Measurements from ENCODE around the gene DIAPH2. TPM values are rescaled to one million over a fixed set of nuclear protein-coding genes. Genes with fewer than 3 reads are reported as not detected.

Gene DIAPH2
- total and polyA plus RNA-seq, 4 donors: 3.0 to 19.7 (median 11.3) TPM

GRCh38 chrX:97145934-97146333 is 461.3 kb downstream of the DIAPH2 start:
- Histone ChIP-seq H3K4me1 (ENCODE audit: control insufficient read depth, insufficient read depth, low read length) (no peaks in the 10 kb centered on the region), H3K27ac (ENCODE audit: low read depth, low read length) (no peak overlapping the region), H3K36me3 (ENCODE audit: control insufficient read depth, insufficient read depth, low read length) (no peaks in the 10 kb centered on the region), H3K27me3 (ENCODE audit: control insufficient read depth, insufficient read depth, low read length) (no peaks in the 10 kb centered on the region), H3K4me3 (ENCODE audit: low read depth, low read length) (no peak overlapping the region), H3K9me3 (ENCODE audit: control insufficient read depth, insufficient read depth, low read length) (no peaks in the 10 kb centered on the region)
- WGBS (ENCODE audit: insufficient coverage): no CpG with 5 or more reads among the region's 1 CpG
- no peak for DNase-seq (ENCODE audit: low read depth in 4 of 6, low spot score in 6 of 6)

GRCh38 chrX:97155816-97156215 is 471.2 kb downstream of the DIAPH2 start:
- Histone ChIP-seq H3K27me3 (ENCODE audit: control insufficient read depth, insufficient read depth, low read length) (no peaks in the 10 kb centered on the region), H3K4me3 (ENCODE audit: low read depth, low read length) (no peak overlapping the region), H3K27ac (ENCODE audit: low read depth, low read length) (no peak overlapping the region), H3K36me3 (ENCODE audit: control insufficient read depth, insufficient read depth, low read length) (no peaks in the 10 kb centered on the region), H3K9me3 (ENCODE audit: control insufficient read depth, insufficient read depth, low read length) (no peaks in the 10 kb centered on the region), H3K4me1 (ENCODE audit: control insufficient read depth, insufficient read depth, low read length) (no peaks in the 10 kb centered on the region)
- 71% methylated on average over 1 of the region's 1 CpG for WGBS (ENCODE audit: insufficient coverage)
- no peak for DNase-seq (ENCODE audit: low read depth in 4 of 6, low spot score in 6 of 6)

GRCh38 chrX:97158269-97158668 is 473.6 kb downstream of the DIAPH2 start:
- H3K4me1 ChIP-seq (ENCODE audit: control insufficient read depth, insufficient read depth, low read length): no peaks in the 10 kb centered on the region
- H3K27me3 ChIP-seq (ENCODE audit: control insufficient read depth, insufficient read depth, low read length): no peaks in the 10 kb centered on the region
- no CpG with 5 or more reads among the region's 4 CpGs for WGBS (ENCODE audit: insufficient coverage)
- H3K9me3 ChIP-seq (ENCODE audit: control insufficient read depth, insufficient read depth, low read length): no peaks in the 10 kb centered on the region
- DNase-seq (ENCODE audit: low read depth in 4 of 6, low spot score in 6 of 6): peak in 1 of 6 donors; percentile 10
- no peak overlapping the region for H3K27ac ChIP-seq (ENCODE audit: low read depth, low read length)
- H3K4me3 ChIP-seq (ENCODE audit: low read depth, low read length): no peak overlapping the region
- H3K36me3 ChIP-seq (ENCODE audit: control insufficient read depth, insufficient read depth, low read length): no peaks in the 10 kb centered on the region

- no peaks in the 10 kb centered on the region for H3K4me1 ChIP-seq (ENCODE audit: control insufficient read depth, insufficient read depth, low read length)
- 37% methylated on average over 4 of the region's 7 CpGs for WGBS (ENCODE audit: insufficient coverage)
- no peaks in the 10 kb centered on the region for H3K36me3 ChIP-seq (ENCODE audit: control insufficient read depth, insufficient read depth, low read length)
- H3K4me3 ChIP-seq (ENCODE audit: low read depth, low read length): no peak overlapping the region
- no peak for DNase-seq (ENCODE audit: low read depth in 4 of 6, low spot score in 6 of 6)
- H3K9me3 ChIP-seq (ENCODE audit: control insufficient read depth, insufficient read depth, low read length): no peaks in the 10 kb centered on the region
- no peak overlapping the region for H3K27ac ChIP-seq (ENCODE audit: low read depth, low read length)
- no peaks in the 10 kb centered on the region for H3K27me3 ChIP-seq (ENCODE audit: control insufficient read depth, insufficient read depth, low read length)
Observed at GRCh38 chrX:97159916-97160800, 475.5 kb downstream of the DIAPH2 start.

- Histone ChIP-seq H3K4me3 (ENCODE audit: low read depth, low read length) (no peak overlapping the region), H3K9me3 (ENCODE audit: control insufficient read depth, insufficient read depth, low read length) (no peaks in the 10 kb centered on the region), H3K4me1 (ENCODE audit: control insufficient read depth, insufficient read depth, low read length) (no peaks in the 10 kb centered on the region), H3K36me3 (ENCODE audit: control insufficient read depth, insufficient read depth, low read length) (no peaks in the 10 kb centered on the region), H3K27me3 (ENCODE audit: control insufficient read depth, insufficient read depth, low read length) (no peaks in the 10 kb centered on the region), H3K27ac (ENCODE audit: low read depth, low read length) (no peak overlapping the region)
- DNase-seq (ENCODE audit: low read depth in 4 of 6, low spot score in 6 of 6): no peak
- no CpG with 5 or more reads among the region's 1 CpG for WGBS (ENCODE audit: insufficient coverage)
Observed at GRCh38 chrX:97167333-97167732, 482.7 kb downstream of the DIAPH2 start.

GRCh38 chrX:97168646-97169045 is 484.0 kb downstream of the DIAPH2 start:
- WGBS (ENCODE audit: insufficient coverage): 70% methylated on average over 2 of the region's 2 CpGs
- no peak overlapping the region for H3K27ac ChIP-seq (ENCODE audit: low read depth, low read length)
- DNase-seq (ENCODE audit: low read depth in 4 of 6, low spot score in 6 of 6): no peak

GRCh38 chrX:97175147-97175546 is 490.5 kb downstream of the DIAPH2 start:
- WGBS (ENCODE audit: insufficient coverage): no CpG with 5 or more reads among the region's 4 CpGs
- no peak overlapping the region for H3K4me3 ChIP-seq (ENCODE audit: low read depth, low read length)
- DNase-seq (ENCODE audit: low read depth in 4 of 6, low spot score in 6 of 6): peak in 1 of 6 donors; percentile 20
- no peak overlapping the region for H3K27ac ChIP-seq (ENCODE audit: low read depth, low read length)
- peaks cover 3% of the 10 kb centered on the region for H3K9me3 ChIP-seq (ENCODE audit: control insufficient read depth, insufficient read depth, low read length)
- H3K36me3 ChIP-seq (ENCODE audit: control insufficient read depth, insufficient read depth, low read length): no peaks in the 10 kb centered on the region
- no peaks in the 10 kb centered on the region for H3K4me1 ChIP-seq (ENCODE audit: control insufficient read depth, insufficient read depth, low read length)
- H3K27me3 ChIP-seq (ENCODE audit: control insufficient read depth, insufficient read depth, low read length): no peaks in the 10 kb centered on the region

More at GRCh38 chrX:97168646-97169045, 484.0 kb downstream of the DIAPH2 start:
- no peaks in the 10 kb centered on the region for H3K9me3 ChIP-seq (ENCODE audit: control insufficient read depth, insufficient read depth, low read length)
- H3K4me1 ChIP-seq (ENCODE audit: control insufficient read depth, insufficient read depth, low read length): no peaks in the 10 kb centered on the region
- H3K4me3 ChIP-seq (ENCODE audit: low read depth, low read length): no peak overlapping the region
- no peaks in the 10 kb centered on the region for H3K36me3 ChIP-seq (ENCODE audit: control insufficient read depth, insufficient read depth, low read length)
- no peaks in the 10 kb centered on the region for H3K27me3 ChIP-seq (ENCODE audit: control insufficient read depth, insufficient read depth, low read length)

DNA sequence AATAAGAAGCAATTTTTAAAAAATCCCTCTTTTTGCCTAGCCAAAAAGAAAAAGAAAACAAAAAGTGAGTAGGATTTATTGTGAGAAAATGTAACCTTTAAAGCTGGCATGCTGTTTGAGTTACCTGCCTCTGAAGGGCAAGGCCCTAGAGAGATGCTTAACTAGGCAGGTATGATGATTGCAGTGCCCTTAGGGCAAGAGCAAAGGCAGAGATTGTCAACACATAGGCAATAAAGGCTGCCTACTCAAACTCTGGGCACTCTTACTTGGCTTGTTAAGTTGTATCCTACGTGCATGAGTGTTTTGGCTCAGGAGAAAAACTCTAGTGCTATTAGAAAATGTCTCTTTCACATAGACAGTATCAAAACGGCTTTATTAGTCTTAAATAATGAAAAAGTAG is 505.0 kb downstream of the DIAPH2 start:
- no CpG with 5 or more reads among the region's 2 CpGs for WGBS (ENCODE audit: insufficient coverage)
- Histone ChIP-seq H3K4me1 (ENCODE audit: control insufficient read depth, insufficient read depth, low read length) (no peaks in the 10 kb centered on the region), H3K36me3 (ENCODE audit: control insufficient read depth, insufficient read depth, low read length) (no peaks in the 10 kb centered on the region)

DNA sequence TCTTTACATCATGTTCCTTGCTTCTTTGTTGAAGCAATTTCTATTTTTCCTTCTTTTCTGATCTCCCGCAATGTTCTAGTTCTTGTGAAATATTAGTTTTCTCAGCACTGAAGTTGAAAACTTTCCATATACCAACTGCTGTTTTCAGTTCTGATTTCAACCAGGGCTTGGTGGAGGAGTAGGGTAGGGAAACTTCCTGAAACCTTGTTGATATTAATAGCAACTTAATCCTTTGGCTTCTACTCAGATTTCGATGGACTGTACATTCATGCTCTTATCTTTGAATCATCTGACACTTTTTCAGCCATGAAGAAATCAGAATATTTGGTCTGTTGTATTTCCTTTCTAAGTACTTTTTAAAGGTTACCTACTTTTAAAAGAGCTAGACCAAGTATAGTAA is 514.9 kb downstream of the DIAPH2 start:
- no peak for DNase-seq (ENCODE audit: low read depth in 4 of 6, low spot score in 6 of 6)
- Histone ChIP-seq H3K9me3 (ENCODE audit: control insufficient read depth, insufficient read depth, low read length) (no peaks in the 10 kb centered on the region), H3K36me3 (ENCODE audit: control insufficient read depth, insufficient read depth, low read length) (no peaks in the 10 kb centered on the region), H3K4me1 (ENCODE audit: control insufficient read depth, insufficient read depth, low read length) (no peaks in the 10 kb centered on the region), H3K27me3 (ENCODE audit: control insufficient read depth, insufficient read depth, low read length) (peaks cover 9% of the 10 kb centered on the region), H3K27ac (ENCODE audit: low read depth, low read length) (no peak overlapping the region), H3K4me3 (ENCODE audit: low read depth, low read length) (no peak overlapping the region)
- WGBS (ENCODE audit: insufficient coverage): no CpG with 5 or more reads among the region's 2 CpGs

More for the DNA sequence above, 505.0 kb downstream of the DIAPH2 start:
- Histone ChIP-seq H3K27me3 (ENCODE audit: control insufficient read depth, insufficient read depth, low read length) (peaks cover 3% of the 10 kb centered on the region), H3K9me3 (ENCODE audit: control insufficient read depth, insufficient read depth, low read length) (no peaks in the 10 kb centered on the region), H3K4me3 (ENCODE audit: low read depth, low read length) (no peak overlapping the region), H3K27ac (ENCODE audit: low read depth, low read length) (no peak overlapping the region)
- no peak for DNase-seq (ENCODE audit: low read depth in 4 of 6, low spot score in 6 of 6)

- Histone ChIP-seq H3K4me3 (ENCODE audit: low read depth, low read length) (no peak overlapping the region), H3K9me3 (ENCODE audit: control insufficient read depth, insufficient read depth, low read length) (no peaks in the 10 kb centered on the region), H3K27me3 (ENCODE audit: control insufficient read depth, insufficient read depth, low read length) (peaks cover 9% of the 10 kb centered on the region), H3K36me3 (ENCODE audit: control insufficient read depth, insufficient read depth, low read length) (no peaks in the 10 kb centered on the region), H3K27ac (ENCODE audit: low read depth, low read length) (no peak overlapping the region), H3K4me1 (ENCODE audit: control insufficient read depth, insufficient read depth, low read length) (no peaks in the 10 kb centered on the region)
- 68% methylated on average over 9 of the region's 9 CpGs for WGBS (ENCODE audit: insufficient coverage)
- no peak for DNase-seq (ENCODE audit: low read depth in 4 of 6, low spot score in 6 of 6)
Observed at GRCh38 chrX:97200454-97200853, 515.8 kb downstream of the DIAPH2 start.

All from spinal cord (tissue), 10 donors.